Ovary (tissue), 9 donors: Measurements from ENCODE around the gene ESRP2. TPM values are rescaled to one million over a fixed set of nuclear protein-coding genes. Genes with fewer than 3 reads are reported as not detected.

Source experiments
- DNase-seq, 5 donors: peaks; one replicate each; pipeline ENCODE4 v3.0.0-alpha.2; 2019 to 2020
- H3K27ac ChIP-seq, 2 donors: fragments of 200-600 bp; one replicate each; pipeline versions ENCODE4 v1.5.1 to v1.8.0; 2019 to 2022
- H3K27me3 ChIP-seq: fragments of 200-600 bp; one replicate; pipeline ENCODE4 v1.8.0; 2022
- H3K36me3 ChIP-seq: fragments of 200-600 bp; sonication (generic); one replicate; pipeline ENCODE4 v1.5.1; 2019
- H3K4me1 ChIP-seq: one replicate; pipeline ENCODE4 v1.8.1; 2013; ENCODE audit warnings: mild to moderate bottlenecking, moderate library complexity; ENCODE audit not compliant: insufficient read depth
- H3K4me3 ChIP-seq: fragments of 200-600 bp; sonication (generic); one replicate; pipeline ENCODE4 v1.5.1; 2017
- H3K9me3 ChIP-seq, 2 donors: fragments of 200-600 bp in 1 of 2; sonication (generic) in 1 of 2; one replicate each; pipeline versions ENCODE4 v1.5.1 to v1.8.1; 2013 to 2019; ENCODE audit warnings: mild to moderate bottlenecking in 1 of 2, moderate library complexity in 1 of 2
- EP300 ChIP-seq: sonication (generic); formaldehyde crosslinking; IDR thresholded peaks from one replicate; pipeline ENCODE4 v1.6.1; 2017; ENCODE audit warnings: antibody characterized with exemption
- POLR2A ChIP-seq: fragments of 450-650 bp; IDR thresholded peaks from one replicate; pipeline ENCODE4 v1.6.1; 2017; ENCODE audit warnings: antibody characterized with exemption, mild to moderate bottlenecking, moderate library complexity
- WGBS, 3 donors: extraction: QIAGEN DNeasy Blood & Tissue Kit in 1 of 3; methylation state at CpG; one replicate each; pipeline versions ENCODE4 v1.1.5 to v1.1.7; 2013 to 2017; 5-methylcytosine and 5-hydroxymethylcytosine counted together
- intact Hi-C, 4 donors: fragments of 100-400 bp; cut with DNase I; formaldehyde crosslinking; loops; one replicate each; pipeline versions ENCODE4 v1.11.0 to v1.15.1; 2022 to 2023
- polyA plus RNA-seq, 2 donors: library from polyadenylated mRNA; stranded (reverse); fragments of 200-250 nt in 1 of 2; fragments of 350-450 nt in 1 of 2; fragmentation: Illumina TruSeq in 1 of 2; extraction: RNeasy Lipid Tissue Mini Kit (QIAGEN cat#74804) in 1 of 2; gene quantifications; one replicate each; pipeline ENCODE4 v1.2.3, GENCODE V29; 2013 to 2014
- total RNA-seq, 7 donors: library from RNA; depleted of rRNA in 2 of 7; stranded (reverse); fragments of >200 nt in 2 of 7; fragmentation: NEBNext Ultra II Directional in 3 of 7; extraction: Animal tissue kit (Norgen Biotek cat#: 25700) in 3 of 7; gene quantifications; one replicate each; pipeline versions ENCODE4 v1.1.0 to v1.2.4, GENCODE V29; 2016 to 2023
- TF ChIP-seq, protein P1 (sequence below), 3 donors: fragments of 450-650 bp in 2 of 3; fragments of 200-600 bp in 1 of 3; IDR thresholded peaks; one replicate each; pipeline versions ENCODE4 v1.5.1 to v1.8.0; 2016 to 2022; ENCODE audit warnings: antibody characterized with exemption in 3 of 3, mild to moderate bottlenecking in 1 of 3
- donor health status: DM: no; HTN: no; CAD: no; lungs with moderate emphysema.
- donor health status: DM: no; HTN: no; CAD: no.
- donor health status: Bipolar disorder and iron deficiency.
- donor health status: DM: yes; HTN: yes; CAD: no.
- donor health status: DM: no; HTN: no; CAD: no.
- donor health status: DM: yes; HTN: yes; CAD: no.

The ESRP2 gene
- total and polyA plus RNA-seq, 9 donors: 0.17 to 13.8 (median 1.5) TPM

DNA sequence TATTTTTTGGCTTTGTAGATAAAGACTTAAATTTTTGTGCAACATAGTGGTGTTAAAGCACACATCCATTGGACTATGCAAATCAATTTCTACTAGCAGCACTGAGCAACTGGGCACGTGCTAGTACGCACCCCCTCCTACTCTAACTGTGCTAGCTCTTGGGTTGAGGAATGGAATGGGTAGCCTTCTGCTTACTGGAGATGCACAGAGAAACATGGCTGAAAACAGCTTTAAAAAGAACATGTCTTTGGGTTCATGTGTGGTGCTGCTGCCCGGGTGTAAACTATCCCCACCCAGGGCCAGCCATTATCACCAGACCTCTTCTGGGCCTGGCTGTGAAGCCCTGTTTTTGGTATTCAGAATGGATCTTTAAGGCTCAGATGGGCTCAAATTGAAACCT lies 7.3 kb downstream of the ESRP2 start:
- intact Hi-C loops: loop anchor here in 2 of 4 donors (5.0 to 10.0 kb wide), 3 partner anchors 134 to 236 kb away; no protein-coding TSS in a partner anchor
- Histone ChIP-seq H3K4me1 (no peaks in the 10 kb centered on the region), H3K27ac (no peak overlapping the region), H3K27me3 (no peaks in the 10 kb centered on the region), H3K9me3 (no peaks in the 10 kb centered on the region), H3K4me3 (no peak overlapping the region), H3K36me3 (no peaks in the 10 kb centered on the region)
- no peak for DNase-seq
- WGBS, 3 donors: 67 to 68% (median 68%) methylated on average over 3 of the region's 3 CpGs
- TF ChIP-seq EP300 (no peak), POLR2A (no peak)
- TF ChIP-seq, protein P1, sequence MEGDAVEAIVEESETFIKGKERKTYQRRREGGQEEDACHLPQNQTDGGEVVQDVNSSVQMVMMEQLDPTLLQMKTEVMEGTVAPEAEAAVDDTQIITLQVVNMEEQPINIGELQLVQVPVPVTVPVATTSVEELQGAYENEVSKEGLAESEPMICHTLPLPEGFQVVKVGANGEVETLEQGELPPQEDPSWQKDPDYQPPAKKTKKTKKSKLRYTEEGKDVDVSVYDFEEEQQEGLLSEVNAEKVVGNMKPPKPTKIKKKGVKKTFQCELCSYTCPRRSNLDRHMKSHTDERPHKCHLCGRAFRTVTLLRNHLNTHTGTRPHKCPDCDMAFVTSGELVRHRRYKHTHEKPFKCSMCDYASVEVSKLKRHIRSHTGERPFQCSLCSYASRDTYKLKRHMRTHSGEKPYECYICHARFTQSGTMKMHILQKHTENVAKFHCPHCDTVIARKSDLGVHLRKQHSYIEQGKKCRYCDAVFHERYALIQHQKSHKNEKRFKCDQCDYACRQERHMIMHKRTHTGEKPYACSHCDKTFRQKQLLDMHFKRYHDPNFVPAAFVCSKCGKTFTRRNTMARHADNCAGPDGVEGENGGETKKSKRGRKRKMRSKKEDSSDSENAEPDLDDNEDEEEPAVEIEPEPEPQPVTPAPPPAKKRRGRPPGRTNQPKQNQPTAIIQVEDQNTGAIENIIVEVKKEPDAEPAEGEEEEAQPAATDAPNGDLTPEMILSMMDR (IDR thresholded peaks at IDR 0.05): no peak

DNA sequence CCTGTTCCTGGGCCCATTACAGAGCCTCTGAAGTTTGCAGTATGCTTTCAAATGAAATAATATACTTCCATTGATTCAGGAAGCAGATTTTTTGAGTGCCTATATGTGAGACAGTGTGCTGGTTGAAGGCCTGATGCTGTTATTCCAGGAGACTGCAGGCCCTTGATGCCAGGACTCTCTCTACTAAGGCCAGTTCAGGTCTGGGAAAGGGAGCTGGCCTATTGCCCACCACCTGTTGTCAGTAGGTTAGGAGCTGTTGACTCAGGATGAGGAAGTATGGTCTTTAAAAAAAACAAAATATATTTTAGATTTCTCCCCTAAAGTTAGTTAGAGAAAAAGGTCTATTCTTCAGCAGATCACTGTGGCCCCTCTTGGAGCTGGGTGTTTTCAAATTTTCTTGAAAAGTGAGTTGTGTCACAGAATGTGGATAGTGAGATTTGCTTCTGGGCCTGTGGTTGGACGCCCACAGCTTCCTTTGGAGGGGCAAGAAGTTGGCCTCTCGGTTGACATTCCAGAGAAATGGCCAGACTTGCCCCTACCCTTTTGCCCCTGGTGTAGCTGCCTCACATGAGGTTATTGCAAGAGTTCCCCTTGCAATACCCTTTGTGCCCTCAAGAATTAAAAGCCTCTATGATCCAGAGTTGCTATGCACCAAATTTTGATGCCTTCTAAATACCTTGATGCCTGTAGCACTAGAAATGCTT lies 7.9 kb downstream of the ESRP2 start:
- DNase-seq: no peak
- intact Hi-C loops: loop anchor here in 2 of 4 donors (5.0 to 10.0 kb wide), 3 partner anchors 133 to 236 kb away; no protein-coding TSS in a partner anchor
- 74 to 85% (median 83%) methylated on average over 2 of the region's 2 CpGs for WGBS, 3 donors
- no peak overlapping the region for H3K4me3 ChIP-seq
- no peaks in the 10 kb centered on the region for H3K27me3 ChIP-seq
- H3K36me3 ChIP-seq: no peaks in the 10 kb centered on the region
- H3K27ac ChIP-seq: no peak overlapping the region
- TF ChIP-seq EP300 (no peak), POLR2A (no peak)
- TF ChIP-seq, protein P1 (IDR thresholded peaks at IDR 0.05): no peak
- H3K4me1 ChIP-seq: no peaks in the 10 kb centered on the region
- no peaks in the 10 kb centered on the region for H3K9me3 ChIP-seq

DNA sequence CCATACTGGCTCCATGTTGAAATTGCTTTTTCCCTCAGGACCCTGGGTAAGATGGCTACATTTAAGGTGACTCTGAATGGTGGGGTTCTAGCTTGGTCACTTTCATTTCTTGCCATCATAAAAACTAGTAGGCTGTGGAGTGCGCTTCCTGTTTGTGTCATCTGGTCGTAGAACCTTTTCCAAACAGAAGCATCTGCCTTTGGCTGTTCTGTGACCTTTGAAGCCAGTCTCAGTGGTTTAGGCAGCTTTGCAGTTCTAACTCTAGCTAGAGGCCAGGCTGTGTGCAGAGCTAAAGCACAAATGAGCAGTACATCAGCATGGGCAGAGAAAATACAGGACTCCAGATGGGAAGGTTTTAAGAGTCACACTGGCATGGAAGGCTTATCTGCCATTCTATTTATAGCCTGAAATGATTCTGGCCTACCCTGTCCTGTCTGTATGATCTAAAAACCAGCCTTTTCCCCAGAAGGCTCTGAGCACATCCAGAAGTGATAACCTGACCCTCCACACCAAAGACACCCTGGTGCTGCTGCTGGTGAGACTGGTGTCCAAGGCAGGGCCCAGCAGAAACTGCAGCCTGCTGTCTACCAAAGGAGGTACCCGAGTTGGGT lies 8.6 kb downstream of the ESRP2 start:
- no peaks in the 10 kb centered on the region for H3K36me3 ChIP-seq
- no peak for DNase-seq
- H3K9me3 ChIP-seq: no peaks in the 10 kb centered on the region
- no peaks in the 10 kb centered on the region for H3K27me3 ChIP-seq
- TF ChIP-seq, protein P1 (IDR thresholded peaks at IDR 0.05): no peak
- TF ChIP-seq EP300 (no peak), POLR2A (no peak)
- H3K27ac ChIP-seq: no peak overlapping the region
- intact Hi-C loops: loop anchor here in 2 of 4 donors (5.0 to 10.0 kb wide), 3 partner anchors 132 to 235 kb away; no protein-coding TSS in a partner anchor
- WGBS, 3 donors: 61 to 80% (median 68%) methylated on average over 3 of the region's 3 CpGs
- H3K4me1 ChIP-seq: no peaks in the 10 kb centered on the region
- H3K4me3 ChIP-seq: no peak overlapping the region

DNA sequence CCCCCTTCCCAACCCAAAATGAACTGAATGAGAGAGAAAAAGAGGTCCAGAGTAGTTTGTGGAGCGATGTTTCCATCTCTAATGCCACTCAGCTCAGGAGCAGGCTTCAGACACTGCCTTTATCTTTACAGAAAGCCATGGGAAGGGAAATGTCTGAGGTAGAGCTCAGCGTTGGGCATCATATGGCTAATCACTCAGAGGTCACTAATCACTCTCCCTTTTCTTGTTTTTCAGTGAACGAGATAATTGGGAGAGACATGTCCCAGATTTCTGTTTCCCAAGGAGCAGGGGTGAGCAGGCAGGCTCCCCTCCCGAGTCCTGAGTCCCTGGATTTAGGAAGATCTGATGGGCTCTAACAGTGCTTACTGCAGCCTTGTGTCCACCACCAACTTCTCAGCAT lies 9.8 kb downstream of the ESRP2 start:
- H3K4me1 ChIP-seq: no peaks in the 10 kb centered on the region
- 70 to 84% (median 83%) methylated on average over 4 of the region's 4 CpGs for WGBS, 3 donors
- H3K36me3 ChIP-seq: no peaks in the 10 kb centered on the region
- no peaks in the 10 kb centered on the region for H3K27me3 ChIP-seq
- no peak overlapping the region for H3K4me3 ChIP-seq
- H3K9me3 ChIP-seq: no peaks in the 10 kb centered on the region
- no peak overlapping the region for H3K27ac ChIP-seq
- intact Hi-C loops: loop anchor here in 2 of 4 donors (5.0 to 10.0 kb wide), 3 partner anchors 131 to 234 kb away; no protein-coding TSS in a partner anchor
- no peak for DNase-seq
- TF ChIP-seq POLR2A (no peak), EP300 (no peak)
- TF ChIP-seq, protein P1 (IDR thresholded peaks at IDR 0.05): no peak
